ENCODE data around the gene LTBP2.

Gene LTBP2

GRCh38 chr14:74539503-74539902 lies 72.5 kb downstream of the LTBP2 start:
- ChIA-PET CTCF (interaction anchor here (0.6 to 1.0 kb wide), 4 partner anchors 31 to 1839 kb away, joined by 3 to 4 read pairs (median 3); no protein-coding TSS in a partner anchor), POLR2A (no interaction called here)
- Histone ChIP-seq H3K4me1 (ENCODE audit: control insufficient read depth, insufficient read depth, low read length) (peaks cover 4% of the 10 kb centered on the region; the same call in 1 of the 2 replicates), H3K4me3 (ENCODE audit: low read depth, low read length) (no peak overlapping the region), H3K27ac (ENCODE audit: extremely low read depth, low read depth, low read length) (no peak overlapping the region), H3K9me3 (ENCODE audit: control insufficient read depth, insufficient read depth, low read depth, low read length) (no peaks in the 10 kb centered on the region), H3K36me3 (ENCODE audit: control insufficient read depth in 2 of 2, insufficient read depth in 1 of 2, low read length in 2 of 2) (no peaks in the 10 kb centered on the region)
- TF ChIP-seq ZNF629 (tag by site-specific recombination; IDR thresholded peaks at IDR 0.05) (no peak), ELK4 (IDR thresholded peaks at IDR 0.05; ENCODE audit: borderline replicate concordance, low read depth, low read length) (no peak), ZBTB48 (tag by site-specific recombination; IDR thresholded peaks at IDR 0.05) (no peak), ZNF544 (tag by site-specific recombination; IDR thresholded peaks at IDR 0.05) (no peak), GLI2 (tag by site-specific recombination; IDR thresholded peaks at IDR 0.05; ENCODE audit: borderline replicate concordance, low read depth) (no peak), ZNF843 (tag by site-specific recombination; IDR thresholded peaks at IDR 0.05) (no peak), ZNF2 (tag by site-specific recombination; IDR thresholded peaks at IDR 0.05) (no peak), ZNF148 (tag by site-specific recombination; IDR thresholded peaks at IDR 0.05; ENCODE audit: borderline replicate concordance) (no peak), ZNF214 (tag by site-specific recombination; IDR thresholded peaks at IDR 0.05; ENCODE audit: borderline replicate concordance) (no peak), SP7 (tag by site-specific recombination; IDR thresholded peaks at IDR 0.05) (no peak), TCF7L2 (IDR thresholded peaks at IDR 0.05; ENCODE audit: borderline replicate concordance, low read depth, low read length) (no peak), HIC1 (tag by site-specific recombination; IDR thresholded peaks at IDR 0.05) (no peak), ZNF341 (tag by site-specific recombination; IDR thresholded peaks at IDR 0.05; ENCODE audit: low read depth) (no peak), ZNF426 (tag by site-specific recombination; IDR thresholded peaks at IDR 0.05) (no peak), REPIN1 (tag by site-specific recombination; IDR thresholded peaks at IDR 0.05; ENCODE audit: low read depth) (no peak), GLI4 (tag by site-specific recombination; IDR thresholded peaks at IDR 0.05) (no peak), ZIC2 (tag by site-specific recombination; IDR thresholded peaks at IDR 0.05) (no peak)

- no peaks in the 10 kb centered on the region for H3K36me3 ChIP-seq (ENCODE audit: control insufficient read depth in 2 of 2, insufficient read depth in 1 of 2, low read length in 2 of 2)
- H3K27ac ChIP-seq (ENCODE audit: extremely low read depth, low read depth, low read length), result no peak overlapping the region
- H3K4me3 ChIP-seq (ENCODE audit: low read depth, low read length), result no peak overlapping the region
- H3K9me3 ChIP-seq (ENCODE audit: control insufficient read depth, insufficient read depth, low read depth, low read length), result no peaks in the 10 kb centered on the region
- ChIA-PET POLR2A (no interaction called here), CTCF (interaction anchor here (0.6 to 1.0 kb wide), 3 partner anchors 34 to 1840 kb away, joined by 3 to 4 read pairs (median 3); no protein-coding TSS in a partner anchor)
- peaks cover 4% of the 10 kb centered on the region; the same call in 1 of the 2 replicates for H3K4me1 ChIP-seq (ENCODE audit: control insufficient read depth, insufficient read depth, low read length)
- TF ChIP-seq ZNF449 (tag by site-specific recombination; IDR thresholded peaks at IDR 0.05) (no peak), KLF9 (tag by site-specific recombination; IDR thresholded peaks at IDR 0.05; ENCODE audit: low read depth) (no peak), ZBTB6 (tag by site-specific recombination; IDR thresholded peaks at IDR 0.05) (no peak), ZNF792 (tag by site-specific recombination; IDR thresholded peaks at IDR 0.05) (no peak), ZNF280D (tag by site-specific recombination; IDR thresholded peaks at IDR 0.05) (no peak)
Measured at GRCh38 chr14:74538411-74539391, 73.3 kb downstream of the LTBP2 start.
